Activated CD4-positive, alpha-beta T cell treated with anti-CD3 and anti-CD28 coated beads, Interleukin-2, amount 50 U/mL, for 16 hours (primary cell): ENCODE data around the gene PRSS16.
"Not testable (repeated sequence)": the region's sequence is repeated elsewhere in the genome, so short reads cannot be mapped to it uniquely, and the experiment has no call there.

ENCODE experiments used
- DNase-seq: peaks from one replicate; pipeline ENCODE4 v3.0.0-alpha.2; 2020

The PRSS16 gene

GRCh38 chr6:27247133-27247836 is at the start of gene PRSS16:
Gene PRSS16 (plus strand): TSS chr6:27247701. CDS start chr6:27247738, 37 bp downstream.
- DNase-seq: no peak

DNA sequence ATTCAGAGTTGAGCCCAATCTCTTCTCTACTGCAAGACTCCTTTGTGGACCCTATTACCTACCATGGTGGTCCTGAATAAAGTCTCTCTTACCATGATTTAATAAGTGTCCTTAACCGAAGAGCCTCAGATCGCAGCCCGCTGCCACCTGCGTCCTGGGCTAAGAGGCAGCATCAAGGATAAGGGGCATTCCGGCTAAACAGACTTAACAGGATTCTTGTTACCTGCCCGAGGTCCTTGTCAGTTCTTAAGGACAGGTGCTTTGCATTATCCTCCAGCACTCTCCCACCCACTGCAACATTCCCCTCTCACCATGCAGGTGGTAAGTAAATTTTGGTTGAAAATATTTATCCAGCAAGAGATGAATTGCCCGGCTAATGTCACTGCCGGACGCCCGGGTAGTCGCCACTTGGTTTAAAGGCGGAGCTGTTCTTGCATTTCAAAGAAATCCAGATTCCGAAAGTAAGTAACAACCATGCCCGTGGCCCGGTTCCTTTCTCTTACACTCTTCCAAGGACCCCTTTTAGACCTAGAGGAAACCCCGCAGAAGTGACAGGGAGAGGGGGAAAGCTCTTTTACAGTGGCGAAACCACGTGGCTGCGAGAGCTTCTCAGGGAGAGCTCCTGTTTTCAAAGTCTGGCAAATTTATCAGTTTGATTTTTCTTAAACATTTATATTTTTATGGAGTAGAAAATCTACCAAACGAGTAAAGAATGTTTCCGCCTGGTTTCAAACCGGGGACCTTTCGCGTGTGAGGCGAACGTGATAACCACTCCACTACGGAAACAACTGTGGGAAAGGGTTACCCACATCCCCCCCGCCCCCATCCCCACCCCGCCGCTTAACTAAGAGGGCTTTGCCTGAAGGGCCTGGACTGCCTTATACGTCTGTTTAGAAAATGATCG is 41.9 kb upstream of the PRSS16 start:
- peak; percentile 66 for DNase-seq

DNA sequence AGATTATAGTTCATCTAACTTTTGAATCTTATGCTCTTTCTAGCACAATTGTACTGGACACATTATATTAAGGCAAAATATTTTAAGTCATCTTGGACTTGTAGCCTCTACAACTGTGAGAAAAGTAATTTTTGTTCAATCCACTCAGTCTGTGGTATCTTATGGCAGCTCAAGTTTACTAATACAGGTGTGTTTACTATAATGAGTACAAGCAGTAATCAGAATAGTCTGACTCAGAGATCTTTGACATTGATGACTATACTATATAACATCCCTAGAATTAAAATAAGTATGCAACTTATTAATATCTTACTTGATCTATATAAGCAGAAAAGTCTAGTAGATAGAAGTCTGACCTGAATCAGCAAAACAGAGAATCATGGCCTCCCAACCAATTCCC is 40.7 kb upstream of the PRSS16 start:
- no peak for DNase-seq

- DNase-seq: no peak
Measured at GRCh38 chr6:27208042-27208441, 39.5 kb upstream of the PRSS16 start.

DNA sequence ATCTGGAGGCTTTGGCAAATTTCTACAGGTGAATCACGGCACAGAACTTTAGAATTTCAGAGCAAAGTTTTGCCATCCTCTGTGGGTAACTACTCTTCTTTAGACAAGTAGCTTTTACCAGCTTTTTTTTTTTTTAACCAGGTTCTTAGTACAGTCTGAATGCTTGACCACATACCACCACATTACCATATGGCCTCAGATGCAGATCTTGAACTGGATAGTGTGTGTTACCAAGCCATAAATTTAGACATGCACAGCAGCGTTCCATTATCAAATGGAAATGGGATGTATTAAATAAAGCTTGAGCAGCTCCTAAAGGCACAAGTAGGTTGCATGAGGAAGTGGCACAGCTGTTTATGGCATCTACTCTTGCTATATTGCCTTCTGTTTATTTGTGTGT is 38.3 kb upstream of the PRSS16 start:
- no peak for DNase-seq

DNA sequence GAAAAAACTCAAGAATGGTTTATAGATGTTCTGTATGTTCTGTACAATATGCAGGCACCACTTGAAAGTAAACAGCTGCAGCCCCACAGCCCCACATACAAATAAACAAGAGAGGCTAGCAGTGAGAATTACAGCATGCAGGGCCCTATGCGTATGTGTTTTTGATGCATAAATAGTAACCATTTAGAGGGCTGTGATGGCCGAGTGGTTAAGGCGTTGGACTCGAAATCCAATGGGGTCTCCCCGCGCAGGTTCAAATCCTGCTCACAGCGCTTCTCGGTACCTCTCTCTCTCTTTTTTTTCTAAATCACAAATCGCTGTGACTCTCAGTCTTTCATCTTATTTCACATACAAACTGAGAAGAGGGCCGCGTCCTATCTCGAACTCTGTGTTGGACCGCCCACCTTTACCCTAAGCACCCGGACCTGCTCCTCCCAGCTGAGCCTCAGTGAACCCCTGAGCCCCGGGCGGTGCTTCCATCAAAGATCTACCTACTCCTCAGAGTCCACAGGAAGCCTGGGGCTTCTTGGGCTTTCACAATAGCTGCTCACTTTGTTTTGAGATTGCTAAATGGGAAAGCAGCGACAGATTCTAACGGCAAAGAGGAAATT is 37.7 kb upstream of the PRSS16 start:
- peak; percentile 49 for DNase-seq

GRCh38 chr6:27213091-27213517 is 34.4 kb upstream of the PRSS16 start:
- DNase-seq: peak; percentile 34

GRCh38 chr6:27213544-27214125 is 33.9 kb upstream of the PRSS16 start:
- DNase-seq: peak; percentile 72

DNA sequence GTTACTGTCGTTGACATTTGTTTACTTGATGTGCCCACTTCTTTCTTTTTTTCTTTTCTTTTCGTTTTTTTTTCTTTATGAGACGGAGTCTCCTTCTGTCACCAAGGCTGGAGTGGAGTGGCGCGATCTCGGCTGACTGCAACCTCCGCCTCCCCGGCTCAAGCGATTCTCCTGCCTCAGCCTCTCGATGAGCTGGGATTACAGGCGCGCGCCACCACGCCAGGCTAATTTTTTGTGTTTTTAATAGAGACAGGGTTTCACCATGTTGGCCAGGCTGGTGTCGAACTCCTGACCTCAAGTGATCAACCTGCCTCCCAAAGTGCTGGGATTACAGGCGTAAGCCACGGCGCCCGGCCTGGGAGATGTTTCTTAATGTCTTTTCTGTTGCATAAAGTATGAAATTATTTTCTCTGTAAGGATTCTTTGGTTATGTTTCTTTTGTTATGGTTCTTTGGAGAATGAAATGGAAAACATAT is 33.3 kb upstream of the PRSS16 start:
- no peak for DNase-seq

GRCh38 chr6:27216874-27217273 is 30.6 kb upstream of the PRSS16 start:
- no peak for DNase-seq

DNA sequence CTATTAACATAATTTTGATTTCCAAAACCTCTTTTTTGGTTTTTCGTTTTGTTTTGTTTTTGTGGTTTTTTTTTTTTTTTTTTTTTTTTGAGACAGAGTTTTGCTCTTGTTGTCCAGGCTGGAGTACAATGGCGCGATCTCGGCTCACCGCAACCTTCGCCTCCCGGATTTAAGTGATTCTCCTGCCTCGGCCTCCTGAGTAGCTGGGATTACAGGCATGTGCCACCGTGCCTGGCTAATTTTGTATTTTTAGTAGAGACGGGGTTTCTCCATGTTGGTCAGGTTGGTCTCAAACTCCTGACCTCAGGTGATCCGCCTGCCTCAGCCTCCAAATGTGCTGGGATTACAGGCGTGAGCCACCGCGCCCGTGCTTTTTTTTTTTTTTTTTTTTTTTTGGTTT is 24.5 kb upstream of the PRSS16 start:
- DNase-seq: not testable (repeated sequence)

DNA sequence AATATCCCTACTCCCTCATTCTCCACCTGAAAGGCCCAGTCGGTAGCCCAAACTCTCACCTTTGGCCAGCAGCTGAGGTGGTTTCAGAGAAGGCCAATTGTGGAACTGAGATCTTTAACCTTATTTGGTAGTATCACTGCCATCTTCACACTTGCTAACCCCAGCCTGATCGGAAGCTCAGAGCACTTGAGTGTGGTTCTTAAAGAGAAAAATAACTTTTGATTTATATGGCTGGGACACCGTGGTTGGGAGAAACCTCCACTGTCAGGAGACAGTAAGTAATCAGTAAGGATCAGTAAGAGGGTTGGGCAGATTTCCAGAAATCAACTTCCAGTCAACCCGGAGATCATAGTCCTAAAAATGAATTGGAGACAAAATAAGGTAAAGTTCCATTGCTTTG is 22.8 kb upstream of the PRSS16 start:
- DNase-seq: no peak

- DNase-seq: no peak
Measured at GRCh38 chr6:27228963-27229477, 18.5 kb upstream of the PRSS16 start.

- DNase-seq: no peak
Measured at GRCh38 chr6:27230758-27231111, 16.8 kb upstream of the PRSS16 start.

- DNase-seq: no peak
Measured at GRCh38 chr6:27234576-27234975, 12.9 kb upstream of the PRSS16 start.

GRCh38 chr6:27237089-27237803 is 10.3 kb upstream of the PRSS16 start:
- DNase-seq: peak; percentile 89

GRCh38 chr6:27238010-27238983 is 9.2 kb upstream of the PRSS16 start:
- DNase-seq: no peak

- DNase-seq: no peak
Measured at GRCh38 chr6:27239258-27239657, 8.2 kb upstream of the PRSS16 start.

DNA sequence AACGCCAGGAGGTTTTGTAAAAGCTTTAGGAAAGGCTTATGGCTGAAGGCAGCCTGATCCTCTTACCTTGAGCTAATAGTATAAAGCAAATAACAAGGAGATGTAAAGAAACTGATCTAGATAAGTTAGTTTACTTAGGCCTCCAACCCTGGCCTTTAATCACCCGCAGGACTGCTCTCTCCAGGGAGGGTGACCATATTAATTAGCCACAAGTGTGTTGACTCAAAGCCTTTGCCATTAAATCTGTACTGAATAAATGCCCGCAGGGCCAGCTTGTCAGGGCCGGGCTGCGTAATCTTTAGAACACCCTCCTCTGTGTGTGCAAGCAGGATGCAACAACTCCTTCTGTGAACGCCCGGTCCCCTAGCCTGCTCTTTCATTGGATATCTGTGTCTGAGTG is 6.1 kb upstream of the PRSS16 start:
- DNase-seq: no peak

- no peak for DNase-seq
Measured at GRCh38 chr6:27242589-27243265, 4.8 kb upstream of the PRSS16 start.
